OCI-LY1 (cell line): Measurements from ENCODE around the gene POLR1A.
A peak's percentile ranks its signal among the peaks of the same experiment; 100 is the strongest.

Experiments
- H2AFZ ChIP-seq: fragments of 200-600 bp; sonication (generic), shearing (Covaris generic); 2 replicates; pipeline ENCODE4 v1.6.0; 2014; ENCODE audit warnings: antibody characterized with exemption, mild to moderate bottlenecking, low read length
- H3F3A ChIP-seq: fragments of 200-600 bp; sonication (generic), shearing (Covaris generic); 2 replicates; pipeline ENCODE4 v1.6.0; 2014; ENCODE audit warnings: mild to moderate bottlenecking, antibody characterized with exemption, low read length, moderate library complexity; ENCODE audit not compliant: insufficient read depth
- H3K27ac ChIP-seq: fragments of 200-600 bp; sonication (generic); 2 replicates; pipeline ENCODE4 v1.5.1; 2014; ENCODE audit warnings: low read length, mixed run types, mild to moderate bottlenecking, low read depth; ENCODE audit not compliant: poor library complexity, severe bottlenecking
- H3K27me3 ChIP-seq: fragments of 200-600 bp; sonication (generic); 2 replicates; pipeline ENCODE4 v1.6.0; 2014; ENCODE audit warnings: antibody characterized with exemption, mild to moderate bottlenecking, low read length, moderate library complexity; ENCODE audit not compliant: insufficient read depth
- H3K36me3 ChIP-seq: fragments of 200-600 bp; sonication (generic); 2 replicates; pipeline ENCODE4 v1.6.1; 2014; ENCODE audit warnings: mild to moderate bottlenecking, antibody characterized with exemption, low read length, moderate library complexity, mixed read lengths; ENCODE audit not compliant: insufficient read depth
- H3K4me1 ChIP-seq: fragments of 200-600 bp; sonication (generic); 2 replicates; pipeline ENCODE4 v1.5.1; 2014; ENCODE audit warnings: mild to moderate bottlenecking, low read length, moderate library complexity; ENCODE audit not compliant: insufficient read depth, severe bottlenecking
- H3K4me2 ChIP-seq: fragments of 200-600 bp; sonication (generic), shearing (Covaris generic); 2 replicates; pipeline ENCODE4 v1.6.1; 2014; ENCODE audit warnings: low read length
- H3K4me3 ChIP-seq: fragments of 200-600 bp; sonication (generic); 2 replicates; pipeline ENCODE4 v1.5.1; 2014; ENCODE audit warnings: low read length, low read depth, mild to moderate bottlenecking, mixed read lengths; ENCODE audit not compliant: poor library complexity, severe bottlenecking
- H3K79me2 ChIP-seq: fragments of 200-600 bp; shearing (Covaris generic); 2 replicates; pipeline ENCODE4 v1.6.1; 2016; ENCODE audit warnings: mixed run types, low read length, mixed read lengths; ENCODE audit not compliant: insufficient read depth
- H3K9ac ChIP-seq: fragments of 200-600 bp; sonication (generic), shearing (Covaris generic); 2 replicates; pipeline ENCODE4 v1.6.1; 2014; ENCODE audit warnings: mild to moderate bottlenecking, low read length, mixed read lengths
- H3K9me2 ChIP-seq: fragments of 200-600 bp; sonication (generic), shearing (Covaris generic); 2 replicates; pipeline ENCODE4 v1.6.1; 2014; ENCODE audit warnings: low read depth, mild to moderate bottlenecking, low read length, mixed read lengths
- H3K9me3 ChIP-seq: fragments of 200-600 bp; shearing (Covaris generic); 2 replicates; pipeline ENCODE4 v1.6.1; 2014; ENCODE audit warnings: low read length, mixed read lengths
- H4K20me1 ChIP-seq: fragments of 200-600 bp; sonication (generic), shearing (Covaris generic); 2 replicates; pipeline ENCODE4 v1.6.0; 2016; ENCODE audit warnings: mild to moderate bottlenecking, low read length; ENCODE audit not compliant: insufficient read depth
- EZH2 ChIP-seq: fragments of 200-600 bp; sonication (generic), shearing (Covaris generic); IDR thresholded peaks from 2 replicates; pipeline ENCODE4 v1.8.0; 2017; ENCODE audit warnings: borderline replicate concordance, mixed run types, mild to moderate bottlenecking, antibody characterized with exemption, low read length, moderate library complexity, mixed read lengths
- TF ChIP-seq, protein P1 (sequence below): fragments of 200-600 bp; sonication (generic), shearing (Covaris generic); IDR thresholded peaks from 2 replicates; pipeline ENCODE4 v1.5.1; 2017; ENCODE audit warnings: mild to moderate bottlenecking, antibody characterized with exemption, low read length, moderate library complexity, mixed read lengths

POLR1A gene

DNA sequence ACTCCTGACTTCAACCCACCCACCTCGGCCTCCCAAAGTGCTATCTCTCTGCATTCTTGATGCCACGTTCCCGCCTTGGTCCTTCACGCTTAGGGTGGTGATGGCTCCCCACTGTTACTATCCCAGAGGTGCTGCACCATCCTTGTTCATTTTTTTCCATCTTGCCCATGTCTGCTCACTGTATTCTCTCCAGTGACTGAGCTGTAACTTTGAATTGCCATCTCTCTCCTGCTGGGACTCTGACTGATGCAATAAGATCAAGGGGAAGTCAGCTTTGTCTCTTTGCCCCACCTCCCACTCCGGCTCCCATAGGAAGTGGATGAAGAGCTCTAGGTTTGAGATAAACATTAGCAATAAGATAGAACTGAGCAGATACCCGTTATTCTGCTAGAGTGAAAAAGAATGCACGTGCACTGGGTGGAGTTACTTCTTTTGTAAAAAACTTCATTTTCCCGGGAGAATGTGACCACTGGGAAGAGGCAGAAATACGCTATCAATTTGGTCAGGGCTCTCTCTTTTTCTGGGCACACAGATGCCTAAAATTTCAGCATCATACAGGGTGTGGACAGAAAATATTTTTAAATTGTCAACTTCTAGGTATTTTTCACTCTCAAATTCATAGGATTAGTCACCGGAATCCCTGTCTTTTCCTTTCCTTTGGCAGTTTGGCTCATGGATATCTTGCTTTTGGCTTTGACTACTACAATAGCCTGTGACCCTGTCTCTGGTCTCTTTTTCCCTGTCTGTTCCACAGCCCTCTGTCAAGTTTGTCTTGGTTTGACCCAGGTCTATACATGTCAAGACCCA is 105.4 kb downstream of the POLR1A start:
- no peak overlapping the region for H2AFZ ChIP-seq

DNA sequence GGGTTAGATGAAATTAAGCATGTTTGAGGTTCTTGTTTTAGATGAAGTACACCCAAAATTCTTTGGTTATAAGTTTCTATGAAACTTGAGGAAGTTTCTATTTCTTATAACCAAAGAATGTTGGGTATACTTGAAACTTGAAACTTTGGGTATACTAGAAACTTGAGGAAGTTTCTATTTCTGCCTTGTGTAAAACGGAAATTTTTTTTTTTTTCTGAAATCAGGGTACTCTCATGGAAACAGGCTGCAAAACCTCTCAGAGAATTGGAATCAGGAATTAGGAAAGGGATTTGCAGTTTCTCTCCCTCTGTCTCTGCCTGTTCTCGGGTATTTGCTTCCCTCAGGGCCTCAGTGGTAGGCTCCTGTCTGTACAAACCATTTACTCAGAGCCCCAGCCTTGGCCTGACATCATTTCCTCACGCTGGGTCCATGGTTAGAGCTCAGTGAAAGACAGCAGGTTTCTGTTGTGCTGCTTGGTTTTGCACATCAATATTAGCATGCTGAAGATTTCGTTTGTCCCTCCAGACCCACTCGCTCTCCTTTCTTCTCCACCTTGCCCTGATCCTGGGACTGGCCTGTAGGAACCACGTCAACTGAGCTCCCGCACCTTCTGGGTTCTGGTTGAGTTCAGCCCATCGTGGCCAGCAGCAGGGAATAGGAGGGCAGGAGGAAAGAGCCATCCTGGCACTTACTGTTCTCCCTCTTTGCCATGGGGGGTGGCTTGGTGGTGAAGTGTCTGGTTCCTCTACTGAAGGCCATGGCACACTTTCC is 106.4 kb downstream of the POLR1A start:
- Histone ChIP-seq H3F3A (no peaks in the 10 kb centered on the region), H3K4me1 (peaks cover 22% of the 10 kb centered on the region), H3K4me3 (no peak overlapping the region), H3K36me3 (no peaks in the 10 kb centered on the region), H3K79me2 (no peaks in the 10 kb centered on the region), H3K9me3 (no peaks in the 10 kb centered on the region), H3K27ac (peak overlapping the region; percentile 38), H2AFZ (0 out of 2 replicates have a peak overlapping the region, but pooled peaks have one; percentile 30), H3K9me2 (no peaks in the 10 kb centered on the region), H3K4me2 (peak overlapping the region; percentile 35), H3K27me3 (no peaks in the 10 kb centered on the region), H3K9ac (peak overlapping the region; percentile 18; the same call in 1 of the 2 replicates), H4K20me1 (no peaks in the 10 kb centered on the region)
- TF ChIP-seq, protein P1, sequence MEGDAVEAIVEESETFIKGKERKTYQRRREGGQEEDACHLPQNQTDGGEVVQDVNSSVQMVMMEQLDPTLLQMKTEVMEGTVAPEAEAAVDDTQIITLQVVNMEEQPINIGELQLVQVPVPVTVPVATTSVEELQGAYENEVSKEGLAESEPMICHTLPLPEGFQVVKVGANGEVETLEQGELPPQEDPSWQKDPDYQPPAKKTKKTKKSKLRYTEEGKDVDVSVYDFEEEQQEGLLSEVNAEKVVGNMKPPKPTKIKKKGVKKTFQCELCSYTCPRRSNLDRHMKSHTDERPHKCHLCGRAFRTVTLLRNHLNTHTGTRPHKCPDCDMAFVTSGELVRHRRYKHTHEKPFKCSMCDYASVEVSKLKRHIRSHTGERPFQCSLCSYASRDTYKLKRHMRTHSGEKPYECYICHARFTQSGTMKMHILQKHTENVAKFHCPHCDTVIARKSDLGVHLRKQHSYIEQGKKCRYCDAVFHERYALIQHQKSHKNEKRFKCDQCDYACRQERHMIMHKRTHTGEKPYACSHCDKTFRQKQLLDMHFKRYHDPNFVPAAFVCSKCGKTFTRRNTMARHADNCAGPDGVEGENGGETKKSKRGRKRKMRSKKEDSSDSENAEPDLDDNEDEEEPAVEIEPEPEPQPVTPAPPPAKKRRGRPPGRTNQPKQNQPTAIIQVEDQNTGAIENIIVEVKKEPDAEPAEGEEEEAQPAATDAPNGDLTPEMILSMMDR: no peak
- TF ChIP-seq EZH2: no peak

More for the DNA sequence above, 105.4 kb downstream of the POLR1A start:
- H3K9me2 ChIP-seq: no peaks in the 10 kb centered on the region
- H3K79me2 ChIP-seq: no peaks in the 10 kb centered on the region
- no peak overlapping the region for H3K4me3 ChIP-seq
- H3K9me3 ChIP-seq: no peaks in the 10 kb centered on the region
- TF ChIP-seq, protein P1: no peak
- no peak for TF ChIP-seq EZH2
- H3K4me2 ChIP-seq: no peak overlapping the region
- H4K20me1 ChIP-seq: no peaks in the 10 kb centered on the region
- no peaks in the 10 kb centered on the region for H3F3A ChIP-seq
- H3K4me1 ChIP-seq: peaks cover 17% of the 10 kb centered on the region
- H3K27ac ChIP-seq: no peak overlapping the region
- H3K27me3 ChIP-seq: no peaks in the 10 kb centered on the region
- H3K36me3 ChIP-seq: no peaks in the 10 kb centered on the region
- no peak overlapping the region for H3K9ac ChIP-seq

DNA sequence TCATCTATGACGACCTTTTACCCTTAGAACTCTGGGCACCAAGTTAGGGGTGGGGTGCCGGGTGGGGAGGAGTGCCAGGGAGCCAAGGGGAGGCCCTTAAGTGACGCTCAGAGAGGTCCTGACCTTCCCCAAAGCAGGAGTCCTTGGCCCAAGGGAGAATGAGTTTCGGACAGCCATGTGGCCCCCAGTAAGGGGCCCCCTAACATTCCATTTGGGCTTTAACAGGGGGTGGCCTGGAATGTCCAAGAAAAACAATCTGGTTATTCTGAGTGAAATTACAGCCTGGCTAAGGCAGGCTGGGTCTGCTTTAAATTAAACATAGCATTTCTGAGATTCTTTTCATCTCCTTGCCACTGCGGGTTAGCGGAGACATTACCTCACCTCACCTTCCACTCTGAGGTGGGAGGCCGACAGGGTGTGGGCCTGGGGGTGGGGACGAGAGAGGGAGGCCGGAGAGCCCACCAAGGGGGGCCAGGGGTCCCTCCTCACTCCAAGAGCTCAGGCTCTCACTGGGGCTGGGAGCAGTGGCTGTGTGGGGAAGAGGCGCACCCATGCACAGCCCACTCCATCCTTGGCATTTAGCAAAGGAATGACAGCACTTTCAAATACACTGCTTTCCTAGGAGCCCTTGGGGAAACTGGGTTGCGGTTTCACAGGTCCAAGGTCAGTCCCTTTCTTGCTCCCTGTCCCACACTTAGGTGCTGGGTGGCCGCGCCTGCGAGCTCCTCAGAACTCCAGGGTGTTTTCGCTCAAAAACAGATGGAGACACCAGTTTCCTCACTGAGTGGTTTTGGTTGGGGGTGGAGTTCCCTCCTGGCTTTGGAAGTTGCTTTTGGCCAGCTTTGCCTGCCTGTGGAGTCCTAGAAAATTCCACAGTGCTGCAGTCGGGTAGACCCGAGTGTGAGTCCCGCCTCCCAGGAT is 107.4 kb downstream of the POLR1A start:
- Histone ChIP-seq H3K27ac (no peak overlapping the region), H3K4me1 (peaks cover 29% of the 10 kb centered on the region), H3K27me3 (no peaks in the 10 kb centered on the region), H3K4me2 (peak overlapping the region; percentile 35; the same call in 1 of the 2 replicates), H3K9ac (no peak overlapping the region), H3K36me3 (no peaks in the 10 kb centered on the region), H3K9me2 (no peaks in the 10 kb centered on the region), H4K20me1 (no peaks in the 10 kb centered on the region), H3K9me3 (no peaks in the 10 kb centered on the region), H2AFZ (no peak overlapping the region), H3F3A (no peaks in the 10 kb centered on the region), H3K4me3 (no peak overlapping the region), H3K79me2 (no peaks in the 10 kb centered on the region)
- no peak for TF ChIP-seq EZH2
- TF ChIP-seq, protein P1: no peak
